Measurements from ENCODE around the gene NCCRP1.
"Not testable (repeated sequence)": the region's sequence is repeated elsewhere in the genome, so short reads cannot be mapped to it uniquely, and the experiment has no call there.

The NCCRP1 gene

GRCh38 chr19:39238209-39238608 is 41.4 kb downstream of the NCCRP1 start:
- Histone ChIP-seq H3K4me3 (ENCODE audit: low read length) (no peak overlapping the region), H4K20me1 (ENCODE audit: control insufficient read depth, insufficient read depth, low read depth, low read length) (no peaks in the 10 kb centered on the region), H3F3A (ENCODE audit: control insufficient read depth, insufficient read depth) (no peaks in the 10 kb centered on the region), H3K4me2 (ENCODE audit: low read length) (peak overlapping the region; percentile 40), H3K9me2 (replicated peaks; ENCODE audit: control insufficient read depth, low read length) (no peaks in the 10 kb centered on the region), H3K27me3 (ENCODE audit: control insufficient read depth, low read length) (0 out of 2 replicates have a peak, but pooled peaks cover 3% of the 10 kb centered on the region), H3K36me3 (ENCODE audit: control insufficient read depth, low read length) (no peaks in the 10 kb centered on the region), H3K79me2 (ENCODE audit: control insufficient read depth, low read length) (no peaks in the 10 kb centered on the region), H3K27ac (ENCODE audit: low read depth, low read length) (no peak overlapping the region), H3K4me1 (ENCODE audit: control insufficient read depth, low read length) (peaks cover 8% of the 10 kb centered on the region), H3K9me3 (ENCODE audit: control insufficient read depth, insufficient read depth, low read length) (no peaks in the 10 kb centered on the region)
- no peak for TF ChIP-seq CTCF (IDR thresholded peaks at IDR 0.05; ENCODE audit: low read depth, low read length, poor library complexity, severe bottlenecking)
- no peak for TF ChIP-seq EZH2phosphoT487 (IDR thresholded peaks at IDR 0.05; ENCODE audit: borderline replicate concordance, low read length)

DNA sequence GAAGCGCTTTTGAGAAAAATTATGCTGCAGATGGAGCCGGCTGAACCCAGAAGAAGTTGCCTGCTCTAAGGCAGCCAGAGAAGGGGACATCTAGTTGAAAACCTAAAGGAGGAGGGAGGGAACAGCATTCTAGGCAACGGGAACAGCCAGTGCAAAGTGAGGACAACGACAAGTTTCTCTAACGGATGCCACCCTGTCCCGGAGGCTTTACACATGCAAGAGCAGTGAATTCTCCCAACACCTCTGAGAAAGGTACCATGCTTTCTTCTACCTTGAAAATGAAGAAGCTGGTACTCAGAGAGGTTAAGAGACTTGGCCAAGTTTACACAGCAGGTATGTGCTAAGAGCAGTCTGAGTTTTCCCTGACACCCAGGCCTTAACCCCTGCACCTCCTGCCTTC is 42.2 kb downstream of the NCCRP1 start:
- Histone ChIP-seq H3K36me3 (ENCODE audit: control insufficient read depth, low read length) (no peaks in the 10 kb centered on the region), H3K4me1 (ENCODE audit: control insufficient read depth, low read length) (peaks cover 8% of the 10 kb centered on the region), H3K27ac (ENCODE audit: low read depth, low read length) (no peak overlapping the region), H4K20me1 (ENCODE audit: control insufficient read depth, insufficient read depth, low read depth, low read length) (no peaks in the 10 kb centered on the region), H3K9me3 (ENCODE audit: control insufficient read depth, insufficient read depth, low read length) (no peaks in the 10 kb centered on the region), H3K27me3 (ENCODE audit: control insufficient read depth, low read length) (no peaks in the 10 kb centered on the region), H3K9me2 (replicated peaks; ENCODE audit: control insufficient read depth, low read length) (no peaks in the 10 kb centered on the region), H3F3A (ENCODE audit: control insufficient read depth, insufficient read depth) (no peaks in the 10 kb centered on the region), H3K4me3 (ENCODE audit: low read length) (no peak overlapping the region), H3K4me2 (ENCODE audit: low read length) (no peak overlapping the region), H3K79me2 (ENCODE audit: control insufficient read depth, low read length) (no peaks in the 10 kb centered on the region)
- TF ChIP-seq CTCF (IDR thresholded peaks at IDR 0.05; ENCODE audit: low read depth, low read length, poor library complexity, severe bottlenecking): no peak
- TF ChIP-seq EZH2phosphoT487 (IDR thresholded peaks at IDR 0.05; ENCODE audit: borderline replicate concordance, low read length): no peak

GRCh38 chr19:39240421-39240820 is 43.7 kb downstream of the NCCRP1 start:
- Histone ChIP-seq H3K9me2 (replicated peaks; ENCODE audit: control insufficient read depth, low read length) (no peaks in the 10 kb centered on the region), H4K20me1 (ENCODE audit: control insufficient read depth, insufficient read depth, low read depth, low read length) (no peaks in the 10 kb centered on the region), H3K27me3 (ENCODE audit: control insufficient read depth, low read length) (no peaks in the 10 kb centered on the region), H3K4me1 (ENCODE audit: control insufficient read depth, low read length) (peaks cover 8% of the 10 kb centered on the region), H3K9me3 (ENCODE audit: control insufficient read depth, insufficient read depth, low read length) (no peaks in the 10 kb centered on the region), H3K79me2 (ENCODE audit: control insufficient read depth, low read length) (no peaks in the 10 kb centered on the region), H3K36me3 (ENCODE audit: control insufficient read depth, low read length) (no peaks in the 10 kb centered on the region), H3K4me3 (ENCODE audit: low read length) (no peak overlapping the region), H3K4me2 (ENCODE audit: low read length) (no peak overlapping the region), H3F3A (ENCODE audit: control insufficient read depth, insufficient read depth) (no peaks in the 10 kb centered on the region), H3K27ac (ENCODE audit: low read depth, low read length) (no peak overlapping the region)
- no peak for TF ChIP-seq CTCF (IDR thresholded peaks at IDR 0.05; ENCODE audit: low read depth, low read length, poor library complexity, severe bottlenecking)
- TF ChIP-seq EZH2phosphoT487 (IDR thresholded peaks at IDR 0.05; ENCODE audit: borderline replicate concordance, low read length): no peak

GRCh38 chr19:39243741-39244140 is 47.0 kb downstream of the NCCRP1 start:
- not testable (repeated sequence) for H3K9me3 ChIP-seq (ENCODE audit: control insufficient read depth, insufficient read depth, low read length); H3F3A ChIP-seq (ENCODE audit: control insufficient read depth, insufficient read depth); H3K36me3 ChIP-seq (ENCODE audit: control insufficient read depth, low read length); H4K20me1 ChIP-seq (ENCODE audit: control insufficient read depth, insufficient read depth, low read depth, low read length); H3K27me3 ChIP-seq (ENCODE audit: control insufficient read depth, low read length); H3K4me3 ChIP-seq (ENCODE audit: low read length); H3K79me2 ChIP-seq (ENCODE audit: control insufficient read depth, low read length); H3K27ac ChIP-seq (ENCODE audit: low read depth, low read length); H3K4me1 ChIP-seq (ENCODE audit: control insufficient read depth, low read length); H3K9me2 ChIP-seq (replicated peaks; ENCODE audit: control insufficient read depth, low read length); H3K4me2 ChIP-seq (ENCODE audit: low read length)

DNA sequence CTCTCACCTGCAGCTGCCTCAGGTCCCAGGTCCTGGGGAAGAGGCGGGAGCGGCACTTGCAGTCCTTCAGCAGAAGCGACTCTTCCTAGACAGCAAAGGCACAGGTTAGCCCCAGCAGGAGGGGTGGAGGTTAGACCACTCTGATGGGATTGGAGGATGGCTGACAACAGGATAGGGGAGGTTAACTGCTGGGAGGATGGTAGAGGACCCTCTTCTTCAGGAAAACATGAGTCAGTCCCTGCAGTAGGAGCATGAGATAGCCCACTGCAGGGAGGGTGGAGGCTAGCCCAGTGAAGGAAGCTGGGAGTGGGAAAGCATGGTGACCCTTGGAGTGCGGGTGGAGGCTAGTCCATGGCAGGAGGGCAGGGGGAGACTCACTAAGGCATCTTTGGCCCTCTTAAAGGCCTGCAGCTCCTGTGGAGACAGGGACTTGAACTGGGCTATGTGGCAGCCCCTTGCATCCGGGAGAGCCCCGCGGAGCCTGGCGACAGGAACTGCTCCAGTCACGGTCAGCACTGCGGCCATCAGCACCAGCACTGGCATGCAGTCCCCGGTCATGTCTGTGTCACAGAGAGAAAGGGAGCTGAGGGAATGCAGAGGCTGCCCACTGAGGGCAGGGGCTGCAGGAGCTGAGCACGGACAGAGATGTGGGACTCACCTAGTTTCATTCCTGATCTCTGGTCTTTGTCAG is 47.8 kb downstream of the NCCRP1 start, which contains the start of gene IFNL3:
Gene IFNL3 (minus strand): TSS at position 597 of the 691 bp plus-strand sequence. CDS start 39 bp downstream, at position 558.
- H3K4me2 ChIP-seq (ENCODE audit: low read length); H3K27me3 ChIP-seq (ENCODE audit: control insufficient read depth, low read length); H3K9me2 ChIP-seq (replicated peaks; ENCODE audit: control insufficient read depth, low read length); H3K36me3 ChIP-seq (ENCODE audit: control insufficient read depth, low read length); H3K4me3 ChIP-seq (ENCODE audit: low read length); H3F3A ChIP-seq (ENCODE audit: control insufficient read depth, insufficient read depth); H3K27ac ChIP-seq (ENCODE audit: low read depth, low read length); H3K9me3 ChIP-seq (ENCODE audit: control insufficient read depth, insufficient read depth, low read length); H3K79me2 ChIP-seq (ENCODE audit: control insufficient read depth, low read length); H3K4me1 ChIP-seq (ENCODE audit: control insufficient read depth, low read length); H4K20me1 ChIP-seq (ENCODE audit: control insufficient read depth, insufficient read depth, low read depth, low read length): not testable (repeated sequence)

DNA sequence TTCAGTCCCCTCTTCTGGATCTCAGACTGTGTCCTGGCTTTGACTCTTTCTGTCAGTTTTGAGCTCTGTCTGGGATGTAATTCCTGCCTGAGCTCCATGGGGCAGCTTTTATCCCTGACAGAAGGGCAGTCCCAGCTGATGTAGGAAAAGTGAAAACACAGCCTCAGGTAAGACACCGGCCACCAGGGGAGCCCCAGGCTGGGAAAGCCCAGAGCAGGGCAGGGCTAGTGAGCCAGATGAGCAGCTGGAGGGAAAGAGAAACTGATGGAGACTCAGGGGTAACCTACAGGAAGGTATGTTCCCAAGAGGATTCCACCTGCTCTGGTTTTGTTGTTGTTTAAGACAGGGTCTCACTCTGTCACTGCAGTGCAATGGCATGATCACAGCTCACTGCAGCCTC is 48.4 kb downstream of the NCCRP1 start:
- H3K4me3 ChIP-seq (ENCODE audit: low read length); H3K9me3 ChIP-seq (ENCODE audit: control insufficient read depth, insufficient read depth, low read length); H3K36me3 ChIP-seq (ENCODE audit: control insufficient read depth, low read length); H3K9me2 ChIP-seq (replicated peaks; ENCODE audit: control insufficient read depth, low read length); H3K27ac ChIP-seq (ENCODE audit: low read depth, low read length); H3K4me1 ChIP-seq (ENCODE audit: control insufficient read depth, low read length); H3F3A ChIP-seq (ENCODE audit: control insufficient read depth, insufficient read depth); H3K79me2 ChIP-seq (ENCODE audit: control insufficient read depth, low read length); H4K20me1 ChIP-seq (ENCODE audit: control insufficient read depth, insufficient read depth, low read depth, low read length); H3K4me2 ChIP-seq (ENCODE audit: low read length); H3K27me3 ChIP-seq (ENCODE audit: control insufficient read depth, low read length): not testable (repeated sequence)
